C1 segment of cervical spinal cord (tissue), 14 donors: Measurements from ENCODE around the gene C3orf70.
"Not testable (repeated sequence)": the region's sequence is repeated elsewhere in the genome, so short reads cannot be mapped to it uniquely, and the experiment has no call there.

ENCODE experiments used
- DNase-seq, 14 donors: peaks; one replicate each; lab custom pipeline; 2025; lab: John Stamatoyannopoulos, UW

C3orf70 gene

GRCh38 chr3:185151101-185151963 lies 1.5 kb downstream of the C3orf70 start:
- DNase-seq, result peak in 1 of 14 donors; percentile 29

- peak in 1 of 14 donors; percentile 66 for DNase-seq
Measured at GRCh38 chr3:185150561-185150960, 2.3 kb downstream of the C3orf70 start.

- peak in 1 of 14 donors; percentile 26 for DNase-seq
Measured at GRCh38 chr3:185149591-185149990, 3.3 kb downstream of the C3orf70 start.

GRCh38 chr3:185145511-185145910 lies 7.3 kb downstream of the C3orf70 start:
- no peak for DNase-seq

GRCh38 chr3:185144784-185145183 lies 8.1 kb downstream of the C3orf70 start:
- no peak for DNase-seq

GRCh38 chr3:185137821-185138220 lies 15.0 kb downstream of the C3orf70 start:
- DNase-seq, result no peak

GRCh38 chr3:185134509-185134908 lies 18.4 kb downstream of the C3orf70 start:
- no peak for DNase-seq

- DNase-seq, result no peak
Measured at GRCh38 chr3:185131602-185132256, 21.1 kb downstream of the C3orf70 start.

- no peak for DNase-seq
Measured at GRCh38 chr3:185129083-185129482, 23.8 kb downstream of the C3orf70 start.

GRCh38 chr3:185126201-185126600 lies 26.7 kb downstream of the C3orf70 start:
- no peak for DNase-seq

- DNase-seq, result no peak
Measured at GRCh38 chr3:185120126-185120525, 32.7 kb downstream of the C3orf70 start.

GRCh38 chr3:185115371-185115770 lies 37.5 kb downstream of the C3orf70 start:
- peak in 1 of 14 donors; percentile 78 for DNase-seq

GRCh38 chr3:185114756-185115155 lies 38.1 kb downstream of the C3orf70 start:
- DNase-seq, result peak in 1 of 14 donors; percentile 24

- no peak for DNase-seq
Measured at GRCh38 chr3:185112186-185112585, 40.7 kb downstream of the C3orf70 start.

- DNase-seq, result not testable (repeated sequence)
Measured at GRCh38 chr3:185109012-185109411, 43.8 kb downstream of the C3orf70 start.

GRCh38 chr3:185106256-185106890 lies 46.5 kb downstream of the C3orf70 start:
- not testable (repeated sequence) for DNase-seq

GRCh38 chr3:185103359-185104127 lies 49.3 kb downstream of the C3orf70 start:
- DNase-seq, result no peak

- DNase-seq, result peak in 1 of 14 donors; percentile 74
Measured at GRCh38 chr3:185094697-185095096, 58.2 kb downstream of the C3orf70 start.

- no peak for DNase-seq
Measured at GRCh38 chr3:185093116-185093515, 59.7 kb downstream of the C3orf70 start.

- DNase-seq, result no peak
Measured at GRCh38 chr3:185090811-185091210, 62.0 kb downstream of the C3orf70 start.

GRCh38 chr3:185089751-185090150 lies 63.1 kb downstream of the C3orf70 start:
- DNase-seq, result no peak

GRCh38 chr3:185089343-185089742 lies 63.5 kb downstream of the C3orf70 start:
- DNase-seq, result no peak
